K562 (cell line): ENCODE measurements around the gene CPED1. TPM values are rescaled to one million over a fixed set of nuclear protein-coding genes. Genes with fewer than 3 reads are reported as not detected.
A peak's percentile ranks its signal among the peaks of the same experiment; 100 is the strongest.

Experiments used
- BCL6 ChIP-seq: fragments of 250-450 bp; sonication (Bioruptor Pico); IDR thresholded peaks from 2 replicates; pipeline ENCODE4 v1.4.0; 2020
- ELF2 ChIP-seq: fragments of 250-450 bp; sonication (Bioruptor Pico); IDR thresholded peaks from 2 replicates; pipeline ENCODE4 v1.5.0; 2021; ENCODE audit warnings: mild to moderate bottlenecking
- ESRRA ChIP-seq: fragments of 450-650 bp; IDR thresholded peaks from 2 replicates; pipeline ENCODE4 v1.6.1; 2014; ENCODE audit warnings: low read depth, mild to moderate bottlenecking, moderate library complexity, borderline replicate concordance
- IFI16 ChIP-seq: fragments of 250-450 bp; sonication (Bioruptor Pico); IDR thresholded peaks from 2 replicates; pipeline ENCODE4 v2.1.2; 2022; ENCODE audit warnings: mild to moderate bottlenecking, inconsistent platforms
- MCM5 ChIP-seq: fragments of 450-650 bp; IDR thresholded peaks from 2 replicates; pipeline ENCODE4 v1.6.1; 2016; ENCODE audit warnings: low read depth
- NR2C2 ChIP-seq, 2 experiments: fragments of 200-800 bp in 1 of 2; sonication (Bioruptor generic) in 1 of 2; sonication (generic) in 1 of 2; formaldehyde crosslinking in 1 of 2; IDR thresholded peaks; 2 replicates each; pipeline versions ENCODE4 v1.6.1 to v1.8.0; 2016 to 2022; ENCODE audit warnings: mild to moderate bottlenecking in 1 of 2, missing compliant biosample characterization in 1 of 2, missing genetic modification characterization in 1 of 2, missing genetic modification reagents in 1 of 2
- TAF15 ChIP-seq: fragments of 200-400 bp; formaldehyde crosslinking; IDR thresholded peaks from 2 replicates; pipeline ENCODE4 v1.6.1; 2017; ENCODE audit warnings: mild to moderate bottlenecking, low read depth, low read length, moderate library complexity
- ZNF324 ChIP-seq: fragments of 250-450 bp; sonication (Bioruptor Pico); IDR thresholded peaks from 2 replicates; pipeline ENCODE4 v1.4.0; 2020; ENCODE audit warnings: mild to moderate bottlenecking
- ZNF785 ChIP-seq: fragments of 250-450 bp; sonication (Bioruptor Pico); IDR thresholded peaks from 2 replicates; pipeline ENCODE4 v1.4.0; 2020; ENCODE audit warnings: mild to moderate bottlenecking
- polyA plus RNA-seq, 8 experiments: library from polyadenylated mRNA; depleted of rRNA in 4 of 8; stranded (reverse) in 5 of 8; unstranded in 3 of 8; fragments of >200 nt; fragmentation: Nextera tagmentation in 2 of 8; fragmentation: Illumina TruSeq in 1 of 8; extraction: Ambion mirVana in 2 of 8; extraction: Trizol in 1 of 8; gene quantifications; 2 replicates each; pipeline versions ENCODE4 v1.2.1 to v1.2.3, GENCODE V29; 2011 to 2014; ENCODE audit warnings: inconsistent platforms in 1 of 8, missing spikeins in 1 of 8
- total RNA-seq, 7 experiments: library from RNA; depleted of rRNA in 6 of 7; stranded (reverse); fragments of >200 nt in 6 of 7; fragmentation: Illumina TruSeq in 2 of 7; extraction: Trizol in 2 of 7; gene quantifications; 2 replicates each; pipeline versions ENCODE4 v1.2.1 to v1.2.3, GENCODE V29; 2011 to 2021; ENCODE audit warnings: low replicate concordance in 1 of 7
- TF ChIP-seq, protein P1 (sequence below): sonication (generic); formaldehyde crosslinking; IDR thresholded peaks from 2 replicates; pipeline ENCODE4 v1.8.0; 2023; ENCODE audit warnings: mild to moderate bottlenecking, missing genetic modification reagents
- TF ChIP-seq, protein P2 (sequence below): fragments of 200-600 bp; sonication (generic); IDR thresholded peaks from one replicate; pipeline ENCODE4 v1.6.1; 2012; ENCODE audit warnings: mild to moderate bottlenecking, low read depth, low read length, inconsistent platforms
- TF ChIP-seq, protein P3 (sequence below), 2 experiments: fragments of 450-650 bp; IDR thresholded peaks; 2 replicates each; pipeline ENCODE4 v1.6.1; 2018; ENCODE audit warnings: mild to moderate bottlenecking in 2 of 2, low read depth in 1 of 2; ENCODE audit not compliant: partially characterized antibody in 2 of 2

The CPED1 gene
- total and polyA plus RNA-seq, 9 of the 15 experiments (the other 6 are each of a cell fraction or from before 2014, with no cell fraction given) = 195 to 393 (median 290) TPM

DNA sequence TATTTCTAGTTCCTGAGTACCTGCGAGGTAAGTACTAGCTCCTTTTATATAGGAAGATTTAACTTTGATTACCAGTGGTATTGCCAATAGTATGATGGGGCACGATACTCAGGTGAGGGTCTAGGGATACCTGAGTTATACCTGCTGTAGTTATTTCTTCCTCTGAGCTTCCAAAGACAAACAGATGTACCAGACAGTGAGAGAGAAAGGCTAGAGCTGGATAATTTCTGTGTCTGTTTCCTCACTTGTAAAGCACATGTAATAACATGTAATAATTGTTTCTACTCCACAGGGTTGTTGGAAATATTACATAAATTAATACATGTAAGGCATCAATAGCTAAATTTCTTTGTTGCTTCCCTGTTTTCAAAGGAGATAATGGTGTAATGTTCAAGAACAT is 53.7 kb downstream of the CPED1 start (continued):
- TF ChIP-seq ELF2 (CRISPR knock-in tag) (peak; percentile 2; the same call in 1 of the 2 replicates), ZNF785 (no peak), NR2C2 (CRISPR knock-in tag; IDR thresholded peaks at IDR 0.05) (no peak), NR2C2 (tag; IDR thresholded peaks at IDR 0.05) (peak; percentile 83), BCL6 (CRISPR knock-in tag) (no peak), MCM5 (no peak), ZNF324 (CRISPR knock-in tag) (no peak), IFI16 (CRISPR knock-in tag) (no peak), TAF15 (no peak), ESRRA (0 out of 2 replicates have a peak, but pooled peaks have one; percentile 2)
- TF ChIP-seq, protein P1, sequence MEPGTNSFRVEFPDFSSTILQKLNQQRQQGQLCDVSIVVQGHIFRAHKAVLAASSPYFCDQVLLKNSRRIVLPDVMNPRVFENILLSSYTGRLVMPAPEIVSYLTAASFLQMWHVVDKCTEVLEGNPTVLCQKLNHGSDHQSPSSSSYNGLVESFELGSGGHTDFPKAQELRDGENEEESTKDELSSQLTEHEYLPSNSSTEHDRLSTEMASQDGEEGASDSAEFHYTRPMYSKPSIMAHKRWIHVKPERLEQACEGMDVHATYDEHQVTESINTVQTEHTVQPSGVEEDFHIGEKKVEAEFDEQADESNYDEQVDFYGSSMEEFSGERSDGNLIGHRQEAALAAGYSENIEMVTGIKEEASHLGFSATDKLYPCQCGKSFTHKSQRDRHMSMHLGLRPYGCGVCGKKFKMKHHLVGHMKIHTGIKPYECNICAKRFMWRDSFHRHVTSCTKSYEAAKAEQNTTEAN = no peak
- TF ChIP-seq, protein P2, sequence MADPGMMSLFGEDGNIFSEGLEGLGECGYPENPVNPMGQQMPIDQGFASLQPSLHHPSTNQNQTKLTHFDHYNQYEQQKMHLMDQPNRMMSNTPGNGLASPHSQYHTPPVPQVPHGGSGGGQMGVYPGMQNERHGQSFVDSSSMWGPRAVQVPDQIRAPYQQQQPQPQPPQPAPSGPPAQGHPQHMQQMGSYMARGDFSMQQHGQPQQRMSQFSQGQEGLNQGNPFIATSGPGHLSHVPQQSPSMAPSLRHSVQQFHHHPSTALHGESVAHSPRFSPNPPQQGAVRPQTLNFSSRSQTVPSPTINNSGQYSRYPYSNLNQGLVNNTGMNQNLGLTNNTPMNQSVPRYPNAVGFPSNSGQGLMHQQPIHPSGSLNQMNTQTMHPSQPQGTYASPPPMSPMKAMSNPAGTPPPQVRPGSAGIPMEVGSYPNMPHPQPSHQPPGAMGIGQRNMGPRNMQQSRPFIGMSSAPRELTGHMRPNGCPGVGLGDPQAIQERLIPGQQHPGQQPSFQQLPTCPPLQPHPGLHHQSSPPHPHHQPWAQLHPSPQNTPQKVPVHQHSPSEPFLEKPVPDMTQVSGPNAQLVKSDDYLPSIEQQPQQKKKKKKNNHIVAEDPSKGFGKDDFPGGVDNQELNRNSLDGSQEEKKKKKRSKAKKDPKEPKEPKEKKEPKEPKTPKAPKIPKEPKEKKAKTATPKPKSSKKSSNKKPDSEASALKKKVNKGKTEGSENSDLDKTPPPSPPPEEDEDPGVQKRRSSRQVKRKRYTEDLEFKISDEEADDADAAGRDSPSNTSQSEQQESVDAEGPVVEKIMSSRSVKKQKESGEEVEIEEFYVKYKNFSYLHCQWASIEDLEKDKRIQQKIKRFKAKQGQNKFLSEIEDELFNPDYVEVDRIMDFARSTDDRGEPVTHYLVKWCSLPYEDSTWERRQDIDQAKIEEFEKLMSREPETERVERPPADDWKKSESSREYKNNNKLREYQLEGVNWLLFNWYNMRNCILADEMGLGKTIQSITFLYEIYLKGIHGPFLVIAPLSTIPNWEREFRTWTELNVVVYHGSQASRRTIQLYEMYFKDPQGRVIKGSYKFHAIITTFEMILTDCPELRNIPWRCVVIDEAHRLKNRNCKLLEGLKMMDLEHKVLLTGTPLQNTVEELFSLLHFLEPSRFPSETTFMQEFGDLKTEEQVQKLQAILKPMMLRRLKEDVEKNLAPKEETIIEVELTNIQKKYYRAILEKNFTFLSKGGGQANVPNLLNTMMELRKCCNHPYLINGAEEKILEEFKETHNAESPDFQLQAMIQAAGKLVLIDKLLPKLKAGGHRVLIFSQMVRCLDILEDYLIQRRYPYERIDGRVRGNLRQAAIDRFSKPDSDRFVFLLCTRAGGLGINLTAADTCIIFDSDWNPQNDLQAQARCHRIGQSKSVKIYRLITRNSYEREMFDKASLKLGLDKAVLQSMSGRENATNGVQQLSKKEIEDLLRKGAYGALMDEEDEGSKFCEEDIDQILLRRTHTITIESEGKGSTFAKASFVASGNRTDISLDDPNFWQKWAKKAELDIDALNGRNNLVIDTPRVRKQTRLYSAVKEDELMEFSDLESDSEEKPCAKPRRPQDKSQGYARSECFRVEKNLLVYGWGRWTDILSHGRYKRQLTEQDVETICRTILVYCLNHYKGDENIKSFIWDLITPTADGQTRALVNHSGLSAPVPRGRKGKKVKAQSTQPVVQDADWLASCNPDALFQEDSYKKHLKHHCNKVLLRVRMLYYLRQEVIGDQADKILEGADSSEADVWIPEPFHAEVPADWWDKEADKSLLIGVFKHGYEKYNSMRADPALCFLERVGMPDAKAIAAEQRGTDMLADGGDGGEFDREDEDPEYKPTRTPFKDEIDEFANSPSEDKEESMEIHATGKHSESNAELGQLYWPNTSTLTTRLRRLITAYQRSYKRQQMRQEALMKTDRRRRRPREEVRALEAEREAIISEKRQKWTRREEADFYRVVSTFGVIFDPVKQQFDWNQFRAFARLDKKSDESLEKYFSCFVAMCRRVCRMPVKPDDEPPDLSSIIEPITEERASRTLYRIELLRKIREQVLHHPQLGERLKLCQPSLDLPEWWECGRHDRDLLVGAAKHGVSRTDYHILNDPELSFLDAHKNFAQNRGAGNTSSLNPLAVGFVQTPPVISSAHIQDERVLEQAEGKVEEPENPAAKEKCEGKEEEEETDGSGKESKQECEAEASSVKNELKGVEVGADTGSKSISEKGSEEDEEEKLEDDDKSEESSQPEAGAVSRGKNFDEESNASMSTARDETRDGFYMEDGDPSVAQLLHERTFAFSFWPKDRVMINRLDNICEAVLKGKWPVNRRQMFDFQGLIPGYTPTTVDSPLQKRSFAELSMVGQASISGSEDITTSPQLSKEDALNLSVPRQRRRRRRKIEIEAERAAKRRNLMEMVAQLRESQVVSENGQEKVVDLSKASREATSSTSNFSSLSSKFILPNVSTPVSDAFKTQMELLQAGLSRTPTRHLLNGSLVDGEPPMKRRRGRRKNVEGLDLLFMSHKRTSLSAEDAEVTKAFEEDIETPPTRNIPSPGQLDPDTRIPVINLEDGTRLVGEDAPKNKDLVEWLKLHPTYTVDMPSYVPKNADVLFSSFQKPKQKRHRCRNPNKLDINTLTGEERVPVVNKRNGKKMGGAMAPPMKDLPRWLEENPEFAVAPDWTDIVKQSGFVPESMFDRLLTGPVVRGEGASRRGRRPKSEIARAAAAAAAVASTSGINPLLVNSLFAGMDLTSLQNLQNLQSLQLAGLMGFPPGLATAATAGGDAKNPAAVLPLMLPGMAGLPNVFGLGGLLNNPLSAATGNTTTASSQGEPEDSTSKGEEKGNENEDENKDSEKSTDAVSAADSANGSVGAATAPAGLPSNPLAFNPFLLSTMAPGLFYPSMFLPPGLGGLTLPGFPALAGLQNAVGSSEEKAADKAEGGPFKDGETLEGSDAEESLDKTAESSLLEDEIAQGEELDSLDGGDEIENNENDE = no peak
- TF ChIP-seq, protein P3, sequence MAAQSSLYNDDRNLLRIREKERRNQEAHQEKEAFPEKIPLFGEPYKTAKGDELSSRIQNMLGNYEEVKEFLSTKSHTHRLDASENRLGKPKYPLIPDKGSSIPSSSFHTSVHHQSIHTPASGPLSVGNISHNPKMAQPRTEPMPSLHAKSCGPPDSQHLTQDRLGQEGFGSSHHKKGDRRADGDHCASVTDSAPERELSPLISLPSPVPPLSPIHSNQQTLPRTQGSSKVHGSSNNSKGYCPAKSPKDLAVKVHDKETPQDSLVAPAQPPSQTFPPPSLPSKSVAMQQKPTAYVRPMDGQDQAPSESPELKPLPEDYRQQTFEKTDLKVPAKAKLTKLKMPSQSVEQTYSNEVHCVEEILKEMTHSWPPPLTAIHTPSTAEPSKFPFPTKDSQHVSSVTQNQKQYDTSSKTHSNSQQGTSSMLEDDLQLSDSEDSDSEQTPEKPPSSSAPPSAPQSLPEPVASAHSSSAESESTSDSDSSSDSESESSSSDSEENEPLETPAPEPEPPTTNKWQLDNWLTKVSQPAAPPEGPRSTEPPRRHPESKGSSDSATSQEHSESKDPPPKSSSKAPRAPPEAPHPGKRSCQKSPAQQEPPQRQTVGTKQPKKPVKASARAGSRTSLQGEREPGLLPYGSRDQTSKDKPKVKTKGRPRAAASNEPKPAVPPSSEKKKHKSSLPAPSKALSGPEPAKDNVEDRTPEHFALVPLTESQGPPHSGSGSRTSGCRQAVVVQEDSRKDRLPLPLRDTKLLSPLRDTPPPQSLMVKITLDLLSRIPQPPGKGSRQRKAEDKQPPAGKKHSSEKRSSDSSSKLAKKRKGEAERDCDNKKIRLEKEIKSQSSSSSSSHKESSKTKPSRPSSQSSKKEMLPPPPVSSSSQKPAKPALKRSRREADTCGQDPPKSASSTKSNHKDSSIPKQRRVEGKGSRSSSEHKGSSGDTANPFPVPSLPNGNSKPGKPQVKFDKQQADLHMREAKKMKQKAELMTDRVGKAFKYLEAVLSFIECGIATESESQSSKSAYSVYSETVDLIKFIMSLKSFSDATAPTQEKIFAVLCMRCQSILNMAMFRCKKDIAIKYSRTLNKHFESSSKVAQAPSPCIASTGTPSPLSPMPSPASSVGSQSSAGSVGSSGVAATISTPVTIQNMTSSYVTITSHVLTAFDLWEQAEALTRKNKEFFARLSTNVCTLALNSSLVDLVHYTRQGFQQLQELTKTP (IDR thresholded peaks at IDR 0.05; ENCODE audit: low read depth in 1 of 2, partially characterized antibody in 2 of 2) = peak in 1 of 2 experiments; percentile 21
